Naive thymus-derived CD4-positive, alpha-beta T cell (primary cell): ENCODE results near the gene MTX2. TPM values are rescaled to one million over a fixed set of nuclear protein-coding genes. Genes with fewer than 3 reads are reported as not detected.
"Not testable (repeated sequence)": the region's sequence is repeated elsewhere in the genome, so short reads cannot be mapped to it uniquely, and the experiment has no call there.

Source experiments
- ATAC-seq: fragments of 150-1000 bp; cut with Tn5 transposase; 2 replicates; pipeline ENCODE4 v1.10.0; 2021; ENCODE audit warnings: mild to moderate bottlenecking, moderate library complexity
- CTCF ChIA-PET: fragments of 350-600 bp; sonication (Branson Sonifier 250); formaldehyde crosslinking; loops from one replicate; lab custom pipeline; 2021; ENCODE audit warnings: antibody characterized with exemption; lab: Charles Lee
- POLR2A ChIA-PET: fragments of 350-600 bp; sonication (Branson Sonifier 250); formaldehyde crosslinking; loops from one replicate; lab custom pipeline; 2021; ENCODE audit warnings: antibody characterized with exemption, inconsistent platforms; lab: Charles Lee
- DNase-seq, 9 donors: peaks; one replicate each; pipeline versions ENCODE4 v3.0.0 to v3.0.0-alpha.2; 2020 to 2022; ENCODE audit warnings: mixed read lengths in 1 of 9
- H3K27ac ChIP-seq: one replicate; pipeline ENCODE4 v1.7.0; 2013; ENCODE audit warnings: mild to moderate bottlenecking, low read depth, low read length, moderate library complexity
- H3K27me3 ChIP-seq, 2 donors: one replicate each; pipeline ENCODE4 v1.7.0; 2013; ENCODE audit warnings: low read length in 2 of 2, mild to moderate bottlenecking in 2 of 2, moderate library complexity in 2 of 2; ENCODE audit not compliant: control insufficient read depth in 2 of 2, insufficient read depth in 2 of 2
- H3K36me3 ChIP-seq, 3 experiments: 1 replicate in 2 of 3; 2 replicates in 1 of 3; pipeline ENCODE4 v1.7.0; 2013; ENCODE audit warnings: low read length in 3 of 3, mild to moderate bottlenecking in 3 of 3, moderate library complexity in 1 of 3; ENCODE audit not compliant: insufficient read depth in 3 of 3, control insufficient read depth in 2 of 3
- H3K4me1 ChIP-seq, 2 donors: one replicate each; pipeline ENCODE4 v1.7.0; 2013; ENCODE audit warnings: low read length in 2 of 2, mild to moderate bottlenecking in 2 of 2, moderate library complexity in 1 of 2; ENCODE audit not compliant: control insufficient read depth in 2 of 2, insufficient read depth in 2 of 2
- H3K4me3 ChIP-seq: 2 replicates; pipeline ENCODE4 v1.7.0; 2013; ENCODE audit warnings: mild to moderate bottlenecking, low read length
- H3K9me3 ChIP-seq, 3 experiments: 1 replicate in 2 of 3; 2 replicates in 1 of 3; pipeline ENCODE4 v1.7.0; 2013; ENCODE audit warnings: low read length in 3 of 3; ENCODE audit not compliant: control insufficient read depth in 2 of 3
- H3K27ac Mint-ChIP-seq, 9 donors: one replicate each; pipeline ENCODE4 v1.8.0; 2020 to 2022; ENCODE audit warnings: mixed read lengths in 9 of 9, mild to moderate bottlenecking in 8 of 9, moderate library complexity in 5 of 9, inconsistent platforms in 2 of 9
- H3K27me3 Mint-ChIP-seq, 5 donors: one replicate each; pipeline ENCODE4 v1.8.0; 2021 to 2022; ENCODE audit warnings: mixed read lengths in 5 of 5, mild to moderate bottlenecking in 1 of 5
- H3K36me3 Mint-ChIP-seq, 5 donors: one replicate each; pipeline ENCODE4 v1.8.0; 2020 to 2022; ENCODE audit warnings: mixed read lengths in 5 of 5, mild to moderate bottlenecking in 3 of 5, inconsistent platforms in 1 of 5
- H3K4me1 Mint-ChIP-seq, 7 donors: one replicate each; pipeline ENCODE4 v1.8.0; 2020 to 2022; ENCODE audit warnings: mixed read lengths in 7 of 7, mild to moderate bottlenecking in 3 of 7, inconsistent platforms in 1 of 7
- H3K4me3 Mint-ChIP-seq, 10 donors: one replicate each; pipeline ENCODE4 v1.8.0; 2020 to 2022; ENCODE audit warnings: mild to moderate bottlenecking in 10 of 10, mixed read lengths in 10 of 10, moderate library complexity in 6 of 10, inconsistent platforms in 2 of 10
- H3K9me3 Mint-ChIP-seq, 11 donors: one replicate each; pipeline ENCODE4 v1.8.0; 2020 to 2022; ENCODE audit warnings: mixed read lengths in 11 of 11, mild to moderate bottlenecking in 4 of 11, inconsistent platforms in 1 of 11, moderate library complexity in 1 of 11
- intact Hi-C, 2 donors: fragments of 100-400 bp; cut with micrococcal nuclease; formaldehyde crosslinking; loops; one replicate each; pipeline ENCODE4 v1.15.1; 2023
- polyA plus RNA-seq, 2 donors: library from polyadenylated mRNA; unstranded; fragments of 300-500 nt; fragmentation: Illumina TruSeq; gene quantifications; one replicate each; pipeline ENCODE4 v1.2.3, GENCODE V29; 2021
- total RNA-seq, 6 experiments: library from RNA in 5 of 6; stranded (reverse) in 5 of 6; gene quantifications; 1 replicate in 5 of 6; 2 replicates in 1 of 6; pipeline ENCODE4 v1.2.3 and lab custom pipeline; 2021 to 2026

MTX2 gene
- total and polyA plus RNA-seq, 7 experiments from 2014 or later: 6.6 to 19.5 (median 9.3) TPM

GRCh38 chr2:176293334-176293733 is 24.1 kb downstream of the MTX2 start:
- intact Hi-C loops: no loop called here
- Mint-ChIP-seq H3K27ac (no peak overlapping the region), H3K4me3 (no peak overlapping the region), H3K27me3 (no peaks in the 10 kb centered on the region), H3K4me1 (peaks cover 18 to 45% (median 37%) of the 10 kb centered on the region in 7 donors), H3K36me3 (peaks cover 0 to 9% (median 4%) of the 10 kb centered on the region in 5 donors), H3K9me3 (no peaks in the 10 kb centered on the region)
- no peaks in the 10 kb centered on the region for H3K36me3 ChIP-seq
- no peaks in the 10 kb centered on the region for H3K27me3 ChIP-seq
- ChIA-PET POLR2A (no interaction called here), CTCF (no interaction called here)
- no peak overlapping the region for H3K4me3 ChIP-seq
- no peak overlapping the region for H3K27ac ChIP-seq
- H3K4me1 ChIP-seq: peaks cover 0 to 11% of the 10 kb centered on the region in 2 donors
- ATAC-seq (no peak), DNase-seq (no peak)
- H3K9me3 ChIP-seq: no peaks in the 10 kb centered on the region

GRCh38 chr2:176297067-176297466 is 27.8 kb downstream of the MTX2 start:
- H3K36me3 Mint-ChIP-seq: peaks cover 0 to 12% (median 3%) of the 10 kb centered on the region in 5 donors
- DNase-seq (no peak), ATAC-seq (no peak)
- peaks cover 5 to 17% (median 13%) of the 10 kb centered on the region in 7 donors for H3K4me1 Mint-ChIP-seq
- Histone ChIP-seq H3K27ac (no peak overlapping the region), H3K27me3 (no peaks in the 10 kb centered on the region), H3K4me1 (no peaks in the 10 kb centered on the region), H3K9me3 (no peaks in the 10 kb centered on the region), H3K36me3 (peaks cover 0 to 5% (median 0%) of the 10 kb centered on the region in 3 experiments), H3K4me3 (no peak overlapping the region)
- intact Hi-C loops: no loop called here
- CTCF ChIA-PET: no interaction called here
- POLR2A ChIA-PET: no interaction called here
- H3K27ac Mint-ChIP-seq: no peak overlapping the region
- H3K9me3 Mint-ChIP-seq: no peaks in the 10 kb centered on the region
- H3K27me3 Mint-ChIP-seq: no peaks in the 10 kb centered on the region
- no peak overlapping the region for H3K4me3 Mint-ChIP-seq

- peaks cover 5 to 13% (median 8%) of the 10 kb centered on the region in 7 donors for H3K4me1 Mint-ChIP-seq
- ChIA-PET CTCF (no interaction called here), POLR2A (no interaction called here)
- peaks cover 0 to 12% (median 3%) of the 10 kb centered on the region in 5 donors for H3K36me3 Mint-ChIP-seq
- Histone ChIP-seq H3K27me3 (no peaks in the 10 kb centered on the region), H3K9me3 (no peaks in the 10 kb centered on the region), H3K4me3 (no peak overlapping the region), H3K4me1 (no peaks in the 10 kb centered on the region), H3K27ac (no peak overlapping the region), H3K36me3 (peaks cover 0 to 5% (median 0%) of the 10 kb centered on the region in 3 experiments)
- no peak for DNase-seq
- H3K4me3 Mint-ChIP-seq: no peak overlapping the region
- intact Hi-C loops: no loop called here
- H3K27me3 Mint-ChIP-seq: no peaks in the 10 kb centered on the region
- H3K9me3 Mint-ChIP-seq: no peaks in the 10 kb centered on the region
- no peak for ATAC-seq
- no peak overlapping the region for H3K27ac Mint-ChIP-seq
Measured at GRCh38 chr2:176297737-176298136, 28.5 kb downstream of the MTX2 start.

DNA sequence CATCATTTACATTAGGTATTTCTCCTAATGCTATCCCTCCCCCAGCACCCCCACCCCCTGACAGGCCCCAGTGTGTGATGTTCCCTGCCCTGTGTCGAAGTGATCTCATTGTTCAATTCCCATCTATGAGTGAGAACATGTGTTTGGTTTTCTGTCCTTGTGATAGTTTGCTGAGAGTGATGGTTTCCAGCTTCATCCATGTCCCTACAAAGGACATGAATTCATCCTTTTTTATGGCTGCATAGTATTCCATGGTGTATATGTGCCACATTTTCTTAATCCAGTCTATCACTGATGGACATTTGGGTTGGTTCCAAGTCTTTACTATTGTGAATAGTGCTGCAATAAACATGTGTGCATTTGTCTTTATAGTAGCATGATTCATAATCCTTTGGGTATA is 36.8 kb downstream of the MTX2 start:
- Mint-ChIP-seq H3K4me1 (peaks cover 0 to 15% (median 6%) of the 10 kb centered on the region in 7 donors), H3K36me3 (peaks cover 11 to 62% (median 53%) of the 10 kb centered on the region in 5 donors)
- H3K27ac Mint-ChIP-seq, H3K9me3 Mint-ChIP-seq, H3K9me3 ChIP-seq, H3K27me3 Mint-ChIP-seq, ATAC-seq, H3K4me1 ChIP-seq, H3K4me3 ChIP-seq, DNase-seq, H3K27ac ChIP-seq, intact Hi-C loops, H3K27me3 ChIP-seq, H3K4me3 Mint-ChIP-seq, H3K36me3 ChIP-seq: not testable (repeated sequence)
- ChIA-PET CTCF (interaction anchor here (0.5 kb wide), 1 partner anchor 74 kb away, joined by 3 read pairs; no protein-coding TSS in a partner anchor), POLR2A (interaction anchor here (0.6 kb wide), 1 partner anchor 254 kb away, joined by 4 read pairs; no protein-coding TSS in a partner anchor)

- H3K4me3 ChIP-seq: no peak overlapping the region
- no peak overlapping the region for H3K27ac ChIP-seq
- H3K36me3 ChIP-seq: no peaks in the 10 kb centered on the region
- Mint-ChIP-seq H3K36me3 (peaks cover 0 to 34% (median 15%) of the 10 kb centered on the region in 5 donors), H3K4me3 (no peak overlapping the region), H3K27me3 (no peaks in the 10 kb centered on the region), H3K27ac (no peak overlapping the region), H3K9me3 (no peaks in the 10 kb centered on the region), H3K4me1 (peaks cover 0 to 14% (median 4%) of the 10 kb centered on the region in 7 donors)
- ChIA-PET POLR2A (no interaction called here), CTCF (no interaction called here)
- H3K27me3 ChIP-seq: no peaks in the 10 kb centered on the region
- DNase-seq: no peak
- ATAC-seq: no peak
- H3K4me1 ChIP-seq: no peaks in the 10 kb centered on the region
- intact Hi-C loops: no loop called here
- H3K9me3 ChIP-seq: no peaks in the 10 kb centered on the region
Measured at GRCh38 chr2:176317199-176317598, 48.0 kb downstream of the MTX2 start.

DNA sequence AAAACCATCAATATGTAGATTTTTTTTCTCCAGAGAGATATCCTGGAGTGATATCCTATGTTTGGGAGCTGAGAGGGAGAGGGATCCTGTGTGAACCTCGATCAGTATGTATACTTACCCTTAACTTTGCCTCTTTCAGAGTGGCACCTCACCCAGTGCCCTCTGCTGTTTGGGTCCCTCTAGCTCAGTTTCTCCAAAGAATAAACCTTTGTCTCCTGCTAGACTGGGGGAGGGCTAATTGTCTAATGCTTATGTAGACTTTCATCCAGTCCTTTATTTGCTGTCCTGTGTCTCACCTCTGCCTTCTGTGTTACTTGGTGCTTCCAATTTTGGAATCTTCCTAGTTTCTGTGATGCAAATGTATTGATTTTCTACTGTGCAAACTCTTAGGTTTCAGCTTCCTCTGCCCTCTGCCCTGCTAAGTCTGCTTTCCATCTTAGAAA is 48.4 kb downstream of the MTX2 start:
- ATAC-seq (no peak), DNase-seq (no peak)
- Mint-ChIP-seq H3K27me3 (no peaks in the 10 kb centered on the region), H3K4me1 (peaks cover 0 to 14% (median 4%) of the 10 kb centered on the region in 7 donors), H3K4me3 (no peak overlapping the region), H3K27ac (no peak overlapping the region), H3K9me3 (no peaks in the 10 kb centered on the region), H3K36me3 (peaks cover 0 to 34% (median 15%) of the 10 kb centered on the region in 5 donors)
- intact Hi-C loops: no loop called here
- no peak overlapping the region for H3K27ac ChIP-seq
- no peaks in the 10 kb centered on the region for H3K9me3 ChIP-seq
- POLR2A ChIA-PET: no interaction called here
- H3K4me1 ChIP-seq: no peaks in the 10 kb centered on the region
- no peaks in the 10 kb centered on the region for H3K36me3 ChIP-seq
- CTCF ChIA-PET: no interaction called here
- H3K27me3 ChIP-seq: no peaks in the 10 kb centered on the region
- no peak overlapping the region for H3K4me3 ChIP-seq

DNA sequence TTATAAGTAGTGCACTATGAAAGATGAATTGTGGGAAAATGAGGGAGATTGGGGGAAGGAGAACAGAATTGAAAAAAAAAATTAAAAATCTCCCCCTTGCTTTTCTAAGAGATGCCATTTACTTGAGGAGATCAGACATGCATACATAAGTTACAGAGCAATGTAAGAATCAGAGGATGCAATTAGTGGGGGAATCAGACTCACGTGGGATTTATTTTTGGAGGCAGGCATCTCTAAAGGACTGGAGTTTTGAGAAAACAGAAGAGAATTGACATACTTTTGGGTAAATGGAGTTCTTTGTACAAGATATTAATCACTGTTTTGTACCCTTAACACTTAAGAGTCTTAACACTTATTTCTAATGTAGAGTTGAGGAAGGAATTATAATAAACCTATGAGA is 52.7 kb downstream of the MTX2 start:
- no peaks in the 10 kb centered on the region for H3K4me1 ChIP-seq
- no peak overlapping the region for H3K27ac Mint-ChIP-seq
- H3K27me3 ChIP-seq: no peaks in the 10 kb centered on the region
- H3K36me3 Mint-ChIP-seq: peaks cover 0 to 35% (median 8%) of the 10 kb centered on the region in 5 donors
- intact Hi-C loops: no loop called here
- H3K27me3 Mint-ChIP-seq: no peaks in the 10 kb centered on the region
- no peak overlapping the region for H3K27ac ChIP-seq
- CTCF ChIA-PET: no interaction called here
- no peaks in the 10 kb centered on the region for H3K36me3 ChIP-seq
- no peak overlapping the region for H3K4me3 Mint-ChIP-seq
- POLR2A ChIA-PET: no interaction called here
- H3K4me1 Mint-ChIP-seq: peaks cover 0 to 14% (median 4%) of the 10 kb centered on the region in 7 donors
- no peak for ATAC-seq
- no peaks in the 10 kb centered on the region for H3K9me3 Mint-ChIP-seq
- no peak overlapping the region for H3K4me3 ChIP-seq
- DNase-seq: no peak
- no peaks in the 10 kb centered on the region for H3K9me3 ChIP-seq
